ENCODE measurements around the gene ZNF286A. TPM values are rescaled to one million over a fixed set of nuclear protein-coding genes. Genes with fewer than 3 reads are reported as not detected.
"Not testable (repeated sequence)": the region's sequence is repeated elsewhere in the genome, so short reads cannot be mapped to it uniquely, and the experiment has no call there.

The ZNF286A gene
- total and polyA plus RNA-seq, 4 donors, result 38.6 to 56.8 (median 39.5) TPM

GRCh38 chr17:15731900-15732299 lies 32.3 kb downstream of the ZNF286A start, which contains the start of gene TBC1D26:
TBC1D26 (plus strand) TSS chr17:15732283; CDS start chr17:15735349, 3,066 bp downstream.
- not testable (repeated sequence) for H3K27me3 ChIP-seq (ENCODE audit: control insufficient read depth, insufficient read depth, low read length); H3K4me1 ChIP-seq (ENCODE audit: control insufficient read depth, insufficient read depth, low read length); H3K4me3 ChIP-seq (ENCODE audit: low read depth, low read length); DNase-seq (ENCODE audit: low read depth in 4 of 6, low spot score in 6 of 6); H3K27ac ChIP-seq (ENCODE audit: low read depth, low read length); H3K9me3 ChIP-seq (ENCODE audit: control insufficient read depth, insufficient read depth, low read length); H3K36me3 ChIP-seq (ENCODE audit: control insufficient read depth, insufficient read depth, low read length)
- 67% methylated on average over 4 of the region's 10 CpGs for WGBS (ENCODE audit: insufficient coverage)

- H3K36me3 ChIP-seq (ENCODE audit: control insufficient read depth, insufficient read depth, low read length); H3K4me1 ChIP-seq (ENCODE audit: control insufficient read depth, insufficient read depth, low read length); H3K27me3 ChIP-seq (ENCODE audit: control insufficient read depth, insufficient read depth, low read length); H3K4me3 ChIP-seq (ENCODE audit: low read depth, low read length); H3K27ac ChIP-seq (ENCODE audit: low read depth, low read length); H3K9me3 ChIP-seq (ENCODE audit: control insufficient read depth, insufficient read depth, low read length); DNase-seq (ENCODE audit: low read depth in 4 of 6, low spot score in 6 of 6): not testable (repeated sequence)
- 100% methylated on average over 3 of the region's 10 CpGs for WGBS (ENCODE audit: insufficient coverage)
Measured at GRCh38 chr17:15733174-15733789, 33.7 kb downstream of the ZNF286A start.

GRCh38 chr17:15736578-15736977 lies 37.0 kb downstream of the ZNF286A start:
- not testable (repeated sequence) for H3K4me1 ChIP-seq (ENCODE audit: control insufficient read depth, insufficient read depth, low read length); H3K27ac ChIP-seq (ENCODE audit: low read depth, low read length); DNase-seq (ENCODE audit: low read depth in 4 of 6, low spot score in 6 of 6); H3K9me3 ChIP-seq (ENCODE audit: control insufficient read depth, insufficient read depth, low read length); H3K4me3 ChIP-seq (ENCODE audit: low read depth, low read length); H3K27me3 ChIP-seq (ENCODE audit: control insufficient read depth, insufficient read depth, low read length); H3K36me3 ChIP-seq (ENCODE audit: control insufficient read depth, insufficient read depth, low read length)
- 76% methylated on average over 3 of the region's 5 CpGs for WGBS (ENCODE audit: insufficient coverage)

- Histone ChIP-seq H3K4me3 (ENCODE audit: low read depth, low read length) (no peak overlapping the region), H3K4me1 (ENCODE audit: control insufficient read depth, insufficient read depth, low read length) (no peaks in the 10 kb centered on the region), H3K9me3 (ENCODE audit: control insufficient read depth, insufficient read depth, low read length) (no peaks in the 10 kb centered on the region), H3K27me3 (ENCODE audit: control insufficient read depth, insufficient read depth, low read length) (no peaks in the 10 kb centered on the region), H3K27ac (ENCODE audit: low read depth, low read length) (no peak overlapping the region), H3K36me3 (ENCODE audit: control insufficient read depth, insufficient read depth, low read length) (no peaks in the 10 kb centered on the region)
- 97% methylated on average over 10 of the region's 10 CpGs for WGBS (ENCODE audit: insufficient coverage)
- DNase-seq (ENCODE audit: low read depth in 4 of 6, low spot score in 6 of 6), result no peak
Measured at GRCh38 chr17:15738066-15738465, 38.5 kb downstream of the ZNF286A start.

- 88% methylated on average over 6 of the region's 11 CpGs for WGBS (ENCODE audit: insufficient coverage)
- not testable (repeated sequence) for H3K27me3 ChIP-seq (ENCODE audit: control insufficient read depth, insufficient read depth, low read length); H3K9me3 ChIP-seq (ENCODE audit: control insufficient read depth, insufficient read depth, low read length); H3K4me3 ChIP-seq (ENCODE audit: low read depth, low read length); H3K27ac ChIP-seq (ENCODE audit: low read depth, low read length); H3K4me1 ChIP-seq (ENCODE audit: control insufficient read depth, insufficient read depth, low read length); DNase-seq (ENCODE audit: low read depth in 4 of 6, low spot score in 6 of 6); H3K36me3 ChIP-seq (ENCODE audit: control insufficient read depth, insufficient read depth, low read length)
Measured at GRCh38 chr17:15739259-15739658, 39.7 kb downstream of the ZNF286A start.

GRCh38 chr17:15740041-15740440 lies 40.5 kb downstream of the ZNF286A start:
- H3K4me1 ChIP-seq (ENCODE audit: control insufficient read depth, insufficient read depth, low read length); H3K27ac ChIP-seq (ENCODE audit: low read depth, low read length): not testable (repeated sequence)
- 90% methylated on average over 2 of the region's 8 CpGs for WGBS (ENCODE audit: insufficient coverage)

GRCh38 chr17:15740570-15741120 lies 41.1 kb downstream of the ZNF286A start:
- Histone ChIP-seq H3K36me3 (ENCODE audit: control insufficient read depth, insufficient read depth, low read length) (no peaks in the 10 kb centered on the region), H3K4me1 (ENCODE audit: control insufficient read depth, insufficient read depth, low read length) (peaks cover 7% of the 10 kb centered on the region), H3K4me3 (ENCODE audit: low read depth, low read length) (no peak overlapping the region), H3K27me3 (ENCODE audit: control insufficient read depth, insufficient read depth, low read length) (no peaks in the 10 kb centered on the region), H3K27ac (ENCODE audit: low read depth, low read length) (no peak overlapping the region), H3K9me3 (ENCODE audit: control insufficient read depth, insufficient read depth, low read length) (no peaks in the 10 kb centered on the region)
- 91% methylated on average over 7 of the region's 7 CpGs for WGBS (ENCODE audit: insufficient coverage)
- no peak for DNase-seq (ENCODE audit: low read depth in 4 of 6, low spot score in 6 of 6)

More at GRCh38 chr17:15740041-15740440, 40.5 kb downstream of the ZNF286A start:
- not testable (repeated sequence) for H3K9me3 ChIP-seq (ENCODE audit: control insufficient read depth, insufficient read depth, low read length); H3K36me3 ChIP-seq (ENCODE audit: control insufficient read depth, insufficient read depth, low read length); H3K4me3 ChIP-seq (ENCODE audit: low read depth, low read length); DNase-seq (ENCODE audit: low read depth in 4 of 6, low spot score in 6 of 6); H3K27me3 ChIP-seq (ENCODE audit: control insufficient read depth, insufficient read depth, low read length)

- Histone ChIP-seq H3K4me1 (ENCODE audit: control insufficient read depth, insufficient read depth, low read length) (peaks cover 7% of the 10 kb centered on the region), H3K9me3 (ENCODE audit: control insufficient read depth, insufficient read depth, low read length) (no peaks in the 10 kb centered on the region), H3K36me3 (ENCODE audit: control insufficient read depth, insufficient read depth, low read length) (no peaks in the 10 kb centered on the region), H3K27ac (ENCODE audit: low read depth, low read length) (no peak overlapping the region), H3K27me3 (ENCODE audit: control insufficient read depth, insufficient read depth, low read length) (no peaks in the 10 kb centered on the region), H3K4me3 (ENCODE audit: low read depth, low read length) (no peak overlapping the region)
- DNase-seq (ENCODE audit: low read depth in 4 of 6, low spot score in 6 of 6), result no peak
- WGBS (ENCODE audit: insufficient coverage), result 99% methylated on average over 8 of the region's 9 CpGs
Measured at GRCh38 chr17:15741624-15742023, 42.1 kb downstream of the ZNF286A start.

- WGBS (ENCODE audit: insufficient coverage), result 94% methylated on average over 15 of the region's 15 CpGs
- Histone ChIP-seq H3K4me1 (ENCODE audit: control insufficient read depth, insufficient read depth, low read length) (peaks cover 7% of the 10 kb centered on the region), H3K27me3 (ENCODE audit: control insufficient read depth, insufficient read depth, low read length) (no peaks in the 10 kb centered on the region), H3K9me3 (ENCODE audit: control insufficient read depth, insufficient read depth, low read length) (no peaks in the 10 kb centered on the region), H3K36me3 (ENCODE audit: control insufficient read depth, insufficient read depth, low read length) (no peaks in the 10 kb centered on the region), H3K4me3 (ENCODE audit: low read depth, low read length) (no peak overlapping the region), H3K27ac (ENCODE audit: low read depth, low read length) (no peak overlapping the region)
- no peak for DNase-seq (ENCODE audit: low read depth in 4 of 6, low spot score in 6 of 6)
Measured at GRCh38 chr17:15742051-15742795, 42.7 kb downstream of the ZNF286A start.

- Histone ChIP-seq H3K4me1 (ENCODE audit: control insufficient read depth, insufficient read depth, low read length) (peaks cover 7% of the 10 kb centered on the region), H3K27ac (ENCODE audit: low read depth, low read length) (no peak overlapping the region), H3K4me3 (ENCODE audit: low read depth, low read length) (no peak overlapping the region), H3K9me3 (ENCODE audit: control insufficient read depth, insufficient read depth, low read length) (no peaks in the 10 kb centered on the region), H3K36me3 (ENCODE audit: control insufficient read depth, insufficient read depth, low read length) (no peaks in the 10 kb centered on the region), H3K27me3 (ENCODE audit: control insufficient read depth, insufficient read depth, low read length) (no peaks in the 10 kb centered on the region)
- no peak for DNase-seq (ENCODE audit: low read depth in 4 of 6, low spot score in 6 of 6)
- 97% methylated on average over 7 of the region's 7 CpGs for WGBS (ENCODE audit: insufficient coverage)
Measured at GRCh38 chr17:15742921-15743320, 43.4 kb downstream of the ZNF286A start.
